ENCODE results near the gene ITSN1. TPM values are rescaled to one million over a fixed set of nuclear protein-coding genes. Genes with fewer than 3 reads are reported as not detected.
A peak's percentile ranks its signal among the peaks of the same experiment; 100 is the strongest.

Gene ITSN1
- total RNA-seq, 2 donors from 2014 or later = 50.9 to 78.6 TPM

GRCh38 chr21:33754481-33754880 lies 112.2 kb downstream of the ITSN1 start:
- DNase-seq (ENCODE audit: low spot score) (no peak), ATAC-seq (ENCODE audit: insufficient number of reproducible peaks, low FRiP score, low read depth) (no peak)
- Histone ChIP-seq H3K4me1 (ENCODE audit: control insufficient read depth in 1 of 2, low read depth in 2 of 2) (peaks cover 6 to 22% of the 10 kb centered on the region in 2 donors), H3K9me3 (no peaks in the 10 kb centered on the region), H3K36me3 (no peaks in the 10 kb centered on the region), H3K27ac (no peak overlapping the region), H3K27me3 (replicated peaks; ENCODE audit: insufficient read depth) (no peaks in the 10 kb centered on the region), H3K4me3 (no peak overlapping the region)
- TF ChIP-seq CTCF (IDR thresholded peaks at IDR 0.05) = no peak

DNA sequence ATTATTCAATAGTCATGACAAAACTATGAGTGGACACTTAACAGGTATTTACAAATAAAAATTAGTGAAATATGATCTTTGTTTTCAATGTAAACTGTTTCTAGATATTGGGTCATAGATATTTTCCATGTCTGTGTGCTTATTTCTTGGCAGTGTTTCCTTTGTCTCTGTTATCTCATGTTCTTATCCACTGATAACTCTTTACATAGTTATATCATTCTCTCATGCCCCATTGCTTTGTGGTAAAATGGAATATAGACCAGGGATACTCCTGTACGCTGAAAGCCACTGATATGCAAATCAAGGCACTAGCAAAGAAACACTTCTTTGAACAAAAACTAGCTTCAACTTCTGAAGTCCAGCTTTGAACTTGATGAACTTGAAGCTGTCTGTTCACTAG lies 113.1 kb downstream of the ITSN1 start:
- no peak for DNase-seq (ENCODE audit: low spot score)
- no peak for ATAC-seq (ENCODE audit: insufficient number of reproducible peaks, low FRiP score, low read depth)
- Histone ChIP-seq H3K36me3 (no peaks in the 10 kb centered on the region), H3K27ac (no peak overlapping the region), H3K27me3 (replicated peaks; ENCODE audit: insufficient read depth) (no peaks in the 10 kb centered on the region), H3K9me3 (no peaks in the 10 kb centered on the region), H3K4me1 (ENCODE audit: control insufficient read depth in 1 of 2, low read depth in 2 of 2) (peaks cover 1 to 23% of the 10 kb centered on the region in 2 donors), H3K4me3 (no peak overlapping the region)
- no peak for TF ChIP-seq CTCF (IDR thresholded peaks at IDR 0.05)

DNA sequence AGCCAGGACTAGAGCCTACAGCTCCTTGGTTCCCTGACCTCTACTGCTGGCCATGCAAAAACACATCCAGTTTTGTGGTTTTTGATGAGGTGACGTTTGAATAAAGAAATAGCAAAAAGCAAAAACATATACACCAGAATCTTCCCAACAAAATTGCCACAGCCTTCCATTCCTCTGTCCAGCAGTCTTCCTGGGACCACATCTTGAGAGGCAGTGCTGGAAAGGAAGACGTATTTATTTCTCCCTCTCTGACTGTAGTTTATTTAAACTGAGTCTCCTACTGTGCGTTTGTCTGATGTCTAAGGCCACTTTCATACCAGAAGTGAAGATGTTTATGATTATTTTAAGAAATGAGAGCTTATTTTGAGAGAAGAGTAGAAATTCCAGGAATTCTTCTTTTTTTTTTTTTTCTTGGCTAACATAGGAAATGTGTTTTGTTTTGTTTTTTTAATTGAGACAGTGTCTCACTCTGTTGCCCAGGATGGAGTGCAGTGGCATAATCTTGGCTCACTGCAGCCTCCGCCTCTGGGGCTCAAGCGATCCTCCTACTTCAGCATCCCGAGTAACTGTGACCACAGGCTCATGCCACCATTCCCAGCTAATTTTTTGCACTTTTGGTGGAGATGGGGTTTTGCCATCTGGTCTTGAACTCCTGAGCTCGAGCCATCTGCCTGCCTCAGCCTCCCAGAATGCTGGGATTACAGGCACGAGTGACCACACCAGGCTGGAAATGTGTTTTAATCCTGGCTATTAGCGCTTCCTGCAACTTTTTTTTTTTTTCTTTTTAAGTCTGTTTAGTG lies 118.5 kb downstream of the ITSN1 start:
- peak overlapping the region; percentile 54 for H3K4me3 ChIP-seq

DNA sequence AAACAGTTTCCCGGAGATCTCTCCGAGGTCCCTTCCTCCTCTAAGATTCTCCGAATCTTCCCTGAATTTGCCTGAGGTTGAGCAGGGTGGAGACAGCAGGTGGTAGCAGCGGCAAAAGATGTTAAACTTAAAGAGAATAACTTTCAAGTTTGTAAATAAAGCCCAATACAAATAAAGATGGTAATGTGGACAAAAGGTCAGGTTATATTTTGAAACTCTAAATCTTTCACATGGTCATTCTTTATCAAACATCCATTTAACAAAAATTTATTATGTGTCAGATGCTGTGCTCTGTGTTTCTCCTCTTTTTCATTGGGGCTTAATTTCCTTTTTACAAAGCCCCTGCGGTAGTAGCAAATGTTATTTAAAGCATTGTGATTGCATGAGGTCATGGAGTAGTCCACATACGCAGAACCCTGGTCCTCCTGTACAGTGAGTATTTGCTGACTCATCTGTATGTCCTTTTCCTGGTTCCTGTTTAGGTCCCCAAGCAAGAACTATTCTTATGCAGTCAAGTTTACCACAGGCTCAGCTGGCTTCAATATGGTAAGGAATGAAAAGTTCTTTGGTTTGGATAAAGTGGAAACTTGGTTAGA lies 119.2 kb downstream of the ITSN1 start:
- DNase-seq (ENCODE audit: low spot score) = no peak
- Histone ChIP-seq H3K27ac (peak overlapping the region; percentile 60 to 73), H3K4me1 (ENCODE audit: control insufficient read depth in 1 of 2, low read depth in 2 of 2) (peaks cover 25 to 43% of the 10 kb centered on the region in 2 donors), H3K36me3 (peaks cover 4% of the 10 kb centered on the region), H3K9me3 (no peaks in the 10 kb centered on the region), H3K4me3 (peak overlapping the region; percentile 54), H3K27me3 (replicated peaks; ENCODE audit: insufficient read depth) (no peaks in the 10 kb centered on the region)
- no peak for TF ChIP-seq CTCF (IDR thresholded peaks at IDR 0.05)
- ATAC-seq (ENCODE audit: insufficient number of reproducible peaks, low FRiP score, low read depth) = peak; percentile 84

More for the DNA sequence above, 118.5 kb downstream of the ITSN1 start:
- peaks cover 25 to 43% of the 10 kb centered on the region in 2 donors for H3K4me1 ChIP-seq (ENCODE audit: control insufficient read depth in 1 of 2, low read depth in 2 of 2)
- TF ChIP-seq CTCF (IDR thresholded peaks at IDR 0.05) = no peak
- H3K27ac ChIP-seq = peak overlapping the region; percentile 60 to 73
- ATAC-seq (ENCODE audit: insufficient number of reproducible peaks, low FRiP score, low read depth) (peak; percentile 9), DNase-seq (ENCODE audit: low spot score) (no peak)
- no peaks in the 10 kb centered on the region for H3K9me3 ChIP-seq
- no peaks in the 10 kb centered on the region for H3K27me3 ChIP-seq (replicated peaks; ENCODE audit: insufficient read depth)
- no peaks in the 10 kb centered on the region for H3K36me3 ChIP-seq

- no peaks in the 10 kb centered on the region for H3K9me3 ChIP-seq
- no peak for TF ChIP-seq CTCF (IDR thresholded peaks at IDR 0.05)
- ATAC-seq (ENCODE audit: insufficient number of reproducible peaks, low FRiP score, low read depth) (no peak), DNase-seq (ENCODE audit: low spot score) (no peak)
- peaks cover 25 to 43% of the 10 kb centered on the region in 2 donors for H3K4me1 ChIP-seq (ENCODE audit: control insufficient read depth in 1 of 2, low read depth in 2 of 2)
- H3K36me3 ChIP-seq = peaks cover 4% of the 10 kb centered on the region
- H3K27ac ChIP-seq = peak overlapping the region; percentile 60 to 73
- no peaks in the 10 kb centered on the region for H3K27me3 ChIP-seq (replicated peaks; ENCODE audit: insufficient read depth)
- no peak overlapping the region for H3K4me3 ChIP-seq
Measured at GRCh38 chr21:33762803-33763581, 120.7 kb downstream of the ITSN1 start.
